AG09309 (cell line): Measurements from ENCODE around the gene DIABLO.

Experiments
- DNase-seq: peaks from one replicate; pipeline ENCODE4 v3.0.0-alpha.2; 2010; ENCODE audit warnings: low read depth
- H3K4me3 ChIP-seq: 2 replicates; pipeline ENCODE4 v1.5.1; 2011; ENCODE audit warnings: mild to moderate bottlenecking, low read depth, low read length, moderate library complexity; ENCODE audit not compliant: control insufficient read depth
- TF ChIP-seq, protein P1 (sequence below): IDR thresholded peaks from 2 replicates; pipeline ENCODE4 v1.5.1; 2011; ENCODE audit warnings: mild to moderate bottlenecking, low read depth, low read length, inconsistent platforms; ENCODE audit not compliant: insufficient read depth, control insufficient read depth; ENCODE audit errors: missing control alignments

DIABLO gene

DNA sequence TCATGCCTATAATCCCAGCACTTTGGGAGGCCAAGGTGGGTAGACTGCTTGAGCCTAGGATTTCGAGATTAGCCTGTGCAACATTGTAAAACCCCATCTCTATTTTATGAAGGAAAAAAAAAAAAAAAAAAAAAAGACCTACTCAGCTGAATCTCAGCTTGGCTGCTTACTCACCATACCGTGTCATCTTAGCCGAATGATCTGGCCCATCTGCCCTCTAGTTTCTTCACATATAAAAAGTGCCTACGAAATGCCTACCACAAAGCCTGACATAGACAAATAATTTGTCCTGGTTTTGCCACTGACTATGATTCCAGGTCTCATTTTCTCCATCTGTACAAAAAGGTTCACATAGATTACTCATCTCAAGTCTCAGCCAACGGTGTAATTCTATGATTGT is 10.1 kb downstream of the DIABLO start:
- TF ChIP-seq, protein P1, sequence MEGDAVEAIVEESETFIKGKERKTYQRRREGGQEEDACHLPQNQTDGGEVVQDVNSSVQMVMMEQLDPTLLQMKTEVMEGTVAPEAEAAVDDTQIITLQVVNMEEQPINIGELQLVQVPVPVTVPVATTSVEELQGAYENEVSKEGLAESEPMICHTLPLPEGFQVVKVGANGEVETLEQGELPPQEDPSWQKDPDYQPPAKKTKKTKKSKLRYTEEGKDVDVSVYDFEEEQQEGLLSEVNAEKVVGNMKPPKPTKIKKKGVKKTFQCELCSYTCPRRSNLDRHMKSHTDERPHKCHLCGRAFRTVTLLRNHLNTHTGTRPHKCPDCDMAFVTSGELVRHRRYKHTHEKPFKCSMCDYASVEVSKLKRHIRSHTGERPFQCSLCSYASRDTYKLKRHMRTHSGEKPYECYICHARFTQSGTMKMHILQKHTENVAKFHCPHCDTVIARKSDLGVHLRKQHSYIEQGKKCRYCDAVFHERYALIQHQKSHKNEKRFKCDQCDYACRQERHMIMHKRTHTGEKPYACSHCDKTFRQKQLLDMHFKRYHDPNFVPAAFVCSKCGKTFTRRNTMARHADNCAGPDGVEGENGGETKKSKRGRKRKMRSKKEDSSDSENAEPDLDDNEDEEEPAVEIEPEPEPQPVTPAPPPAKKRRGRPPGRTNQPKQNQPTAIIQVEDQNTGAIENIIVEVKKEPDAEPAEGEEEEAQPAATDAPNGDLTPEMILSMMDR = no peak
- DNase-seq = no peak

DNA sequence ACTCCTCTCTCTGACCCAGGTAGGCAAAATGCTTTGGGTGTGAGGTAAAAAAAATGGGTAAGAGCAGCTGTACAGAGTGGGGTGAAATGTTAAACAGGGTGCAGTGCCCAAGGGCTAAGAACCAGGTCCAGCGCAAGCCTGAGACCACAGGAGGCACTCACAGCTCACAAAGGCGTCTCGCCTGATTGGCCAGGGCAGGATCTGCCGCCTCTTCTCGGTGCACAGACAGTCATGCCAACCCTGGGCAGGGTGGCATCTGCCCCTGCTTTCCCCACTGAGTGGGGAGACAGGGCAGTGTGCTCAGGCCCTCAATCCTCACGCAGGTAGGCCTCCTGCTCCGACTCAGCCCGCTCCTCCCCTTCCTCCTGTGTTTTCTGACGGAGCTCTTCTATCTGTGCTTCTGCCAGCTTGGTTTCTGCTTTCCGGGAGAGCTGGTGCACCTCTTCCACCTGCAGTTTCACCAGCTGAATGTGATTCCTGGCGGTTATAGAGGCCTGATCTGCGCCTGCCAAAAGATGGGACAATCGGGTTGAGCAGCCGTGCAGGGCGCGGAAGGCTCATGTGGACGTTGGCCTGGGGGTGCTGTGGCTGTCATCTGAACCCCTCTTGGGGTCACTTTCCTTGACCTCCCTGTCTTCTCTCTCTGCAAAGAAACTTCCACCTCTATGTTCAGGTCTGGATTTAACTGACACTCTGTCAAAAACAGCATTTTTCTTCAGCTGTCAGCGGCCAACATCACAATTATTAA is 17.6 kb downstream of the DIABLO start:
- no peak overlapping the region for H3K4me3 ChIP-seq
- no peak for DNase-seq
- TF ChIP-seq, protein P1 = no peak

More for the DNA sequence above, 10.1 kb downstream of the DIABLO start:
- H3K4me3 ChIP-seq = no peak overlapping the region

DNA sequence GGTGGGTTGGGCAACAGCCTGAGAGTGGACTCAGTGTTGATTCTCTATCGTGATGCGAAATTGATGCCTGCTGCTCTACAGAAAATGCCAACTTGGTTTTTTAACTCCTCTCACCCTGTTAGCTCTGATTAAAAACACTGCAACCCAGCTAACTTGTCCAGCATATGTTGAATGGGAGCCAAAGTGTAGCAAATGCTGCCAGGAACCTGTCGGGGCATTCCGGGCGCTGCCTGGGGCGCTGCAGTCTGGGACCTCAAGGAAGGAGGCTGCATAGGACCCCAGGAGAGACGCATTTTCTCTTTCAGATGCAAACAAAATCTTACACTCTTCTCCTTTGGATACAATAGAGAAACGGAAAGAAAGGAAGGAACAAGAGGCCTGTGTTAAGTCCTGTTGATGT is 18.5 kb downstream of the DIABLO start:
- TF ChIP-seq, protein P1 = no peak
- no peak for DNase-seq
- no peak overlapping the region for H3K4me3 ChIP-seq

DNA sequence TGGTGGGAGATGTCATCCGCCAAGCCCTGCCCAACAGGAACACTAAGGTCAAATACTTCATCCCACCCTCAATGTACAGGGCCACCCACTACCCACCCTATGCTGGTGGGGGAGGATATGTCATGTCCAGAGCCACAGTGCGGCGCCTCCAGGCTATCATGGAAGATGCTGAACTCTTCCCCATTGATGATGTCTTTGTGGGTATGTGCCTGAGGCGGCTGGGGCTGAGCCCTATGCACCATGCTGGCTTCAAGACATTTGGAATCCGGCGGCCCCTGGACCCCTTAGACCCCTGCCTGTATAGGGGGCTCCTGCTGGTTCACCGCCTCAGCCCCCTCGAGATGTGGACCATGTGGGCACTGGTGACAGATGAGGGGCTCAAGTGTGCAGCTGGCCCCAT is 18.9 kb downstream of the DIABLO start:
- no peak overlapping the region for H3K4me3 ChIP-seq
- no peak for DNase-seq
- TF ChIP-seq, protein P1 = no peak

DNA sequence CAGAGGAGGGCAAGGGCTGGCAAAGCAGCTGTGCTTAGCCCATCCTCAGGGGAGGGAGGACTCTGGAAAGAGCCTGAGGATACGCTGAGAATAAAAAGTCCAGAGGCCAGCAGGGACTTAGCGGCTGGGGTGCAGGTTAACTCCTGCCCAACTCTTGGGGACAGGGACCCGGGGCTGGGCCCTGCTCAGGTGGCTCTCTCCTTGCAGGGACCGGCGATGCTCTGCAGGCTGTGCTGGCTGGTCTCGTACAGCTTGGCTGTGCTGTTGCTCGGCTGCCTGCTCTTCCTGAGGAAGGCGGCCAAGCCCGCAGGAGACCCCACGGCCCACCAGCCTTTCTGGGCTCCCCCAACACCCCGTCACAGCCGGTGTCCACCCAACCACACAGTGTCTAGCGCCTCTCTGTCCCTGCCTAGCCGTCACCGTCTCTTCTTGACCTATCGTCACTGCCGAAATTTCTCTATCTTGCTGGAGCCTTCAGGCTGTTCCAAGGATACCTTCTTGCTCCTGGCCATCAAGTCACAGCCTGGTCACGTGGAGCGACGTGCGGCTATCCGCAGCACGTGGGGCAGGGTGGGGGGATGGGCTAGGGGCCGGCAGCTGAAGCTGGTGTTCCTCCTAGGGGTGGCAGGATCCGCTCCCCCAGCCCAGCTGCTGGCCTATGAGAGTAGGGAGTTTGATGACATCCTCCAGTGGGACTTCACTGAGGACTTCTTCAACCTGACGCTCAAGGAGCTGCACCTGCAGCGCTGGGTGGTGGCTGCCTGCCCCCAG is 19.6 kb downstream of the DIABLO start:
- DNase-seq = no peak
- no peak overlapping the region for H3K4me3 ChIP-seq
- TF ChIP-seq, protein P1 = no peak

DNA sequence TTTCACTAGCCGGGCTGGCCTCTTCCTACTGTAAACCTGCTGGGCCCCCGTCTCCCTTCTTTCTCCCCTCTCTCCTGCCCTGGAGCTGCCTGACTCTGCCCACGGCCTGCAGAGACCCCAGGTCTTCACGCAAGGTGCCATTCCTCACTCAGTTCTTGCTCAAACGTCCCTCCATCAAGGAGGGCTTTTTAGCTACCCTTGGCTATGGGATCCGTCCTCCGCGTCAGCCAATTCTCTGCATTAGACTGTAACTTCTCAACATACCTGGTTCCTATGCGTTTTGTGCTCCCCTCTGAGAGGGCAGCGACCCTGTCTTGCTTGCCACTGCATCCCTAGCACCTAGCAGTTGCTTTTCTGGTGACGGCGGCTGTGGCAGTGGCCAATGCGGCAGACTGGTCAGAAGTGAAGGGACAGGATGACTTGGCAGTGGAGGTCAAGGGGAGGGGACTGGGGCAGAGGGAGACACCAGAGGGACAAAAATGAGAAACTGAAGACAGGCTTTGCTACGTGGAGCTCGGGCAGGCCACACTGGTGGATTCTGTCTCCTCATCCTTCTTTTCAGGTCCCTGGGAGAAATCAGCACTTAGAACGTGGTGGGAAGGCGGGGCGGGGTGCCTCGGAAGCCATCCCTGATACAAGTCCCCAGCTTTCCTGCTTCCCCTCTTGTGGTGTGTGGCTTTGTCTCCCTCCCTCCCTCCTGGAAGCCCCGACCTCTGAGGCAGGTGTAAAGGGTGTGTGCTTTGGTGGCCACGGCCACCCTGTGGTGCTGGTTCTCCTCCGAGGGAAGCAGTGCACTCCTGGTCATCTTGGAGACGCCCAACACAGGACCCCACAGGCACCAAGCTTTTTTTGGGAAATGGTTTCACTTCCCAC is 20.6 kb downstream of the DIABLO start:
- no peak overlapping the region for H3K4me3 ChIP-seq
- DNase-seq = no peak
- TF ChIP-seq, protein P1 = no peak
